Measurements from ENCODE around the gene SMCP. TPM values are rescaled to one million over a fixed set of nuclear protein-coding genes. Genes with fewer than 3 reads are reported as not detected.

The SMCP gene
- total RNA-seq, 2 donors from 2014 or later: not detected

DNA sequence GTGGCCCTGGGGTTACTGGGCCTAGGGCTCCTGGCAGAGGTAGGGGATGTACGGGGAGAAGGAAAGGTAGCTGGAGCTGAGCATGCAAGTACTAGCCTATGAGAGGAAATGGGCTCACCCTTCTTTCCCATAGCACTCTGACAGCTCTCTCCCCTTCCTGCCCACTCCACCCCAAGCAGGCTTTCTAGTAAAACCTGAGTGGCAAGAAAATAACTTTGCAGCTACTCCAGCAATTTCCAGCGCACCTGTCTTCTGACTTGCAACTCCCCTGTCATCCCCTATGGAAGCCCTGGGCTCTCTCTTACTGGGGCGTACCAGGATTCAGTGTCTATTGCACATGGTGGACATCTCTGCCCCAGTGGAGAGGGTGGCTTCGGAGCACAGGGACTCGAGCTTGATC, 23.5 kb downstream of the SMCP start:
- Mint-ChIP-seq H3K4me1 (ENCODE audit: low read depth) (no peaks in the 10 kb centered on the region), H3K36me3 (ENCODE audit: insufficient read depth in 2 of 2) (no peaks in the 10 kb centered on the region), H3K9me3 (no peaks in the 10 kb centered on the region), H3K4me3 (no peak overlapping the region), H3K27ac (no peak overlapping the region), H3K27me3 (ENCODE audit: low read depth) (peaks cover 24% of the 10 kb centered on the region)
- no peak for ATAC-seq (replicated peaks in 1 of 2)
- DNase-seq: no peak

DNA sequence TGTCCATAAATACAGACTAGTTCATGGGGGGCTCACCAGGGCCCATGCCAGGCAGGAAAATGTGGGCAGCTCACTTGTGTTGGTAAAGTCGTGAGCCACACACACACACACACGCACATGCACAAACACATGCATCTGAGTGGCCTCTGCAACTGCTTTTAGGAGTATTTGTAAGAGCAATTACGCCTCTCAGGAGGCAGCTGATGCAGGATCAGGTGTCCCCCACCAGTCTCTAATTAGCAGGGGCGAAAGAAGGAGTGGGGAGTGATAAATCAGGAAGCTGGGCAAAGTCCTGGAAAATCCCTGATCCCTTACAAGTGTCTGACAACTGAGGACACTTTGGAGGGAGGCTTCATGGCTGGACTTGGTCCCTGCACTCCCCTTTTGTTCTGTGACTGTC, 24.5 kb downstream of the SMCP start:
- H3K27ac Mint-ChIP-seq: no peak overlapping the region

DNA sequence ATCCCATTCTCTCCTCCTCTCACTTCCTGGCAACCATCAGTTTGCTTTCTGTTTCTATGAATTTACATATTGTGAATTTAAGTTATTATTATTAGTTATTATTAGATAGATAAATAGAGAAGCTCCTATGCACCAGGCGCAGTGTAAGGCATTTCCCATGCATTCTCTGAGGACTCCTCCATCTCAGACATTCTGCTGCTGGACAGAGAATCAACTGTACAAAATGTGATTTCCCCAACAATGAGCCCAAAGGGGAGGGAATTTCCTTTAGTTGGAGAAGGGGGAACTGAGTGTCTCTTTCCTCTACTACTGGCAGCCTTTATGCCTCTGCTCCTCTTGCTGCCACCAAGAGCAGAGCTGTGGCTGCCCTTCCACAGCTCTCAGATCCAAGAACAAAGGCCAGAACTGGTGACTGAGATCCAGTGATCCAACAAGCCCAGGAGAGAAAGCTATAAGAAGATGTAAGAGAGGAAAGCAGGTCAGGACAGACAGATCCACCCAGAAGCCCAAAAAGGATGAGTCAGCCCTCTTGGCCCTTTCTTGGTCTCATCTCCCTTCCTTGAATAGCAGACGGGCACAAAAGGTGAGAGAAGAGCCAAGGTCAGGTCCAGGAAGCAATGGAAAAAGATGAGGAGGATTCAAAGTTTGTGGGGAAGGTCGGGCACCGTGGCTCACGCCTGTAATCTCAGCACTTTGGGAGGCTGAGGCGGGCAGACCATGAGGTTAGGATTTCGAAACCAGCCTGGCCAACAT, 26.7 kb downstream of the SMCP start:
- DNase-seq: no peak
- ATAC-seq (replicated peaks in 1 of 2): no peak
- Mint-ChIP-seq H3K4me3 (no peak overlapping the region), H3K36me3 (ENCODE audit: insufficient read depth in 2 of 2) (peaks cover 0 to under 1% of the 10 kb centered on the region in 2 donors), H3K9me3 (peaks cover 0 to 1% of the 10 kb centered on the region in 2 donors), H3K4me1 (ENCODE audit: low read depth) (peaks cover 9% of the 10 kb centered on the region), H3K27ac (no peak overlapping the region), H3K27me3 (ENCODE audit: low read depth) (peaks cover 18% of the 10 kb centered on the region)

More for the DNA sequence above, 24.5 kb downstream of the SMCP start:
- H3K4me3 Mint-ChIP-seq: no peak overlapping the region
- no peaks in the 10 kb centered on the region for H3K36me3 Mint-ChIP-seq (ENCODE audit: insufficient read depth in 2 of 2)
- ATAC-seq (replicated peaks in 1 of 2) (no peak), DNase-seq (no peak)
- H3K9me3 Mint-ChIP-seq: no peaks in the 10 kb centered on the region
- H3K27me3 Mint-ChIP-seq (ENCODE audit: low read depth): peaks cover 15% of the 10 kb centered on the region
- H3K4me1 Mint-ChIP-seq (ENCODE audit: low read depth): peaks cover 1% of the 10 kb centered on the region

DNA sequence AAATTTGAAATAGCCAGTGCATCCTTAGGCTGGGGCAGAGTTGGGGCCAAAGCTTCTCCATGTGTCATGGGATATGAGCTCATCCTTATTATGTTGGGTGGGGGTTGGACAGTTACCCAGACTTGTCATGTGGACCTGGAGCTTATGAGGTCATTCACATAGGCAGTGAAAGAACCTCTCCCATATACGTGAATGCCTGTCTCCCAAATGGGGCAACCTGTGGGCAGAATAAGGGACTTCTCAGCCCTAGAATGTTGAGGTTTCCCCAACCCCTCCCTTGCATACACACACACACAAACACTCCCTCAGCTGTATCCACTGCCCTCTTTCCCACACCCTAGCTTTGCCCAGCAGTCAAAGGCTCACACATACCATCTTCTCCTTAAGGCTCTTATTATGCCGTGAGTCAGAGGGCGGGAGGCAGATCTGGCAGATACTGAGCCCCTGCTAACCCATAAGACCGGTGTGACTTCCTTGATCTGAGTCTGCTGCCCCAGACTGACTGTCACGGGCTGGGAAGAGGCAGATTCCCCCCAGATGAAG, 28.0 kb downstream of the SMCP start:
- Mint-ChIP-seq H3K27me3 (ENCODE audit: low read depth) (peaks cover 14% of the 10 kb centered on the region), H3K4me3 (no peak overlapping the region), H3K36me3 (ENCODE audit: insufficient read depth in 2 of 2) (peaks cover 0 to 2% of the 10 kb centered on the region in 2 donors), H3K4me1 (ENCODE audit: low read depth) (peaks cover 9% of the 10 kb centered on the region), H3K9me3 (peaks cover 0 to 3% of the 10 kb centered on the region in 2 donors), H3K27ac (no peak overlapping the region)
- ATAC-seq (replicated peaks in 1 of 2) (no peak), DNase-seq (no peak)

DNA sequence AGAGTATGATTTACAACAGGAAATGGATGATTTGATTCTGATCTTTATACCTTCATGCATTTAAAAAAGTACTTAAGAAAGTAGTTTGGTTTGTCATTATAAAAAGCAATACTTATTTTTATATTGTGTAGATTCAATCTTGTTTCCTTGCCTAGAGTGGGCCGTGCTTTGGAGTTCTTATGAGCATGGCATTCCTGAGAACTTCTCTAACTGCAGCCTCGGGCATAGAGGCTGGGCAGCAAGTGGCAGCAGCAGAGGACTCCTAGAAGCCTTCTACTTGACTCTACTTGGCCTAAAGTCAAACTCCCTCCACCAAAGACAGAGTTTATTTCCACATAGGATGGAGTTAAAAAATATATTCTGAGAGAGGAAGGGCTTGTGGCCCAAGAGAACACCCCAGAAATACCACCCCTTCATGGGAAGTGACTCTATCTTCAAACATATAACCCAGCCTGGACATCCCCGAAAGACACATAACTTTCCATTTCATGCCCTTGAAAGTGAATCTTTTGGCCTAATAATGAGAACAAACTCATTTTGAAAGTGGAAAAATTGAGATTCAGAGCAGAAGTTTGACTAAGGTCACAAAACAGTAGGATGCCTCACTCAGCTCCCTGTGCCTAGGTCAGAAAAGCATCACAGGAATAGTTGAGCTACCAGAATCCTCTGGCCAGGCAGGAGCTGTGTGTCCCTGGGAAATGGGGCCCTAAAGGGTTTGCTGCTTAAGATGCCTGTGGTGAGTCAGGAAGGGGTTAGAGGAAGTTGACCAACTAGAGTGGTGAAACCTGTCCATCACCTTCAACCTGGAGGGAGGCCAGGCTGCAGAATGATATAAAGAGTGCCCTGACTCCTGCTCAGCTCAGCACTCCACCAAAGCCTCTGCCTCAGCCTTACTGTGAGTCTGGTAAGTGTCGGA, 29.8 kb downstream of the SMCP start, which contains the start of gene IVL:
TSS of gene IVL (plus strand) at position 861 of the 916 bp plus-strand sequence. CDS start 1,252 bp downstream, outside the sequence.
- H3K36me3 Mint-ChIP-seq (ENCODE audit: insufficient read depth in 2 of 2): peaks cover 0 to 2% of the 10 kb centered on the region in 2 donors
- peaks cover 0 to 3% of the 10 kb centered on the region in 2 donors for H3K9me3 Mint-ChIP-seq
- H3K27me3 Mint-ChIP-seq (ENCODE audit: low read depth): peaks cover 18% of the 10 kb centered on the region
- no peak within 1 kb of the TSS for H3K4me3 Mint-ChIP-seq
- ATAC-seq (replicated peaks in 1 of 2) (peak; percentile 53 to 71), DNase-seq (no peak)
- H3K4me1 Mint-ChIP-seq (ENCODE audit: low read depth): peaks cover 9% of the 10 kb centered on the region
- no peak within 1 kb of the TSS for H3K27ac Mint-ChIP-seq

DNA sequence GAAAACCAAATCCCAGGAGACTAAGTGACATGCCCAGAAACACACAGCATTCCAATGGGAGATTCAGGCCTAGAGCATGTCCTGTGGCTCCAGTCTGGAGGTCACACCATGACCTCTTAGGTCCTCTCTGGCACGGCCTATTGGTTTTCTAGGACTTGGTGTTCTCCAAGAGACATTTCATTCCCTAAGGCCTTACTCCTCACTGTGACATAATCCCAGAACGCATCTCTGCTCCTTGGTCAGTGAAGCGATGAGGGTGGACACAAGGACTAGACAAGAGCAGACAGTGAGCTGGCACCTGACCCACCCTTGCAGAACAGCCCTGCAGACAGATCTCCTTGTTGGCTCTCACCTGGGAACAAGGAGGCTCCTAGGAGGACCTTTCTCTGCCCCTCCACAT, 31.1 kb downstream of the SMCP start:
- no peak for ATAC-seq (replicated peaks in 1 of 2)
- no peak overlapping the region for H3K27ac Mint-ChIP-seq
- no peak overlapping the region for H3K4me3 Mint-ChIP-seq
- H3K9me3 Mint-ChIP-seq: peaks cover 0 to 3% of the 10 kb centered on the region in 2 donors
- peaks cover 9% of the 10 kb centered on the region for H3K4me1 Mint-ChIP-seq (ENCODE audit: low read depth)
- peaks cover 0 to 2% of the 10 kb centered on the region in 2 donors for H3K36me3 Mint-ChIP-seq (ENCODE audit: insufficient read depth in 2 of 2)
- peaks cover 20% of the 10 kb centered on the region for H3K27me3 Mint-ChIP-seq (ENCODE audit: low read depth)
- no peak for DNase-seq

DNA sequence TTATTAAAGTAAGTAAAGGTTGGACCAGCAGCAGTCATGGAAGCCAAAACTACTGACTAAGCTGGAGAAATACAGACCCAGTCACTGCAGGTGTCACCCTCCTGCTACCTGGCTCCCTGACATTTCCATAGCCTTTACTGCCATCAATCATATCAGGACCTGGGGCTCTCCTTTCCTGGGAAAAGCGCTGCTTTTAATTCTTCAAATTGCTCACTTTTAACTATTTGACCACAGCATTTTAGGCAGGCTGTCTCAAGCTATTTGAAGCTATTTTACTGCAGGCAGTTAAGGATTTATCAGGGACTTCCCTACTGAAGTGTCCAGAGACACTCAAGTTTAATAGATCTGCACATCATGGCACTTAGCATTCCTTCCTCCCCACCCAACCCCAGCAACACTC, 34.3 kb downstream of the SMCP start:
- Mint-ChIP-seq H3K9me3 (peaks cover 0 to 3% of the 10 kb centered on the region in 2 donors), H3K4me1 (ENCODE audit: low read depth) (peaks cover 9% of the 10 kb centered on the region), H3K36me3 (ENCODE audit: insufficient read depth in 2 of 2) (peaks cover 0 to 2% of the 10 kb centered on the region in 2 donors), H3K27ac (no peak overlapping the region), H3K27me3 (ENCODE audit: low read depth) (peaks cover 34% of the 10 kb centered on the region), H3K4me3 (no peak overlapping the region)
- ATAC-seq (replicated peaks in 1 of 2): no peak
- DNase-seq: no peak

DNA sequence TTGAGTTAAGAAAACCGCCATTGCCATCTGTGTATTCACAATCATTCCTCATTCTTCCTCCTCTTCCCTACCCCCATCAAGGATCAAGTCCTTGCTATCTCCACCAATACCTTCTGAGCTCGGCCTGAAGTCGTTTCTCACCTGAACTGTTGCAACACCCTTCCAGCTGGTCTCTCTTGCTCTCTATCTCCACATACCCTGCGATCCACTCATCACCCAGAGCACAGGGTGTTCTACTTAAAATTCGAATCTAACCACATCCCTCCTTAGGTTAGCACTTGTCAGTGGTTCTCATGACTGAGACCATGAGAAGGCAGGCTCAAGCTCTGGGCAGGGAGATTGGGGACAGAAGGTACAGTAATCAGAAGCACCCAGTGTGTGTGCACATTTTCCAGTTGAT, 34.8 kb downstream of the SMCP start:
- peaks cover 0 to 3% of the 10 kb centered on the region in 2 donors for H3K9me3 Mint-ChIP-seq
- H3K27ac Mint-ChIP-seq: no peak overlapping the region
- no peak overlapping the region for H3K4me3 Mint-ChIP-seq
- peaks cover 5% of the 10 kb centered on the region for H3K4me1 Mint-ChIP-seq (ENCODE audit: low read depth)
- ATAC-seq (replicated peaks in 1 of 2): no peak
- peaks cover 0 to 2% of the 10 kb centered on the region in 2 donors for H3K36me3 Mint-ChIP-seq (ENCODE audit: insufficient read depth in 2 of 2)
- peaks cover 34% of the 10 kb centered on the region for H3K27me3 Mint-ChIP-seq (ENCODE audit: low read depth)
- no peak for DNase-seq

DNA sequence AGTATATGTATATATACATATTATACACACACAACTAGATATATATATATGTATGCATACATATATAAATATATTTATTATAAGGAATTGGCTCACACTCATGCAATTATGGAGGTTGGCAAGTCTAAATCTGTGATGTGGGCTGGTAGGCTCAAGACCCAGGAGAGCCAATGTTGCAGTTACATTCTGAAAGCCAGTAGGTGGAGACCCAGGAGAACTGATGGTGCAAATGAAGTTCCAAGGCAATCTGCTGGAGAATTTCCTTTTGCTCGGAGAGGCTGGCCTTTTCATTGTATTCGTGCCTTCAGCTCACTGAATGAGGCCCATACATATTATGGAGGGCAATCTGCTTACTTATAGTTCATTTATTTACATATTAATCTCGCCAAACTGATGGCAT, 39.7 kb downstream of the SMCP start:
- no peaks in the 10 kb centered on the region for H3K4me1 Mint-ChIP-seq (ENCODE audit: low read depth)
- no peak for DNase-seq
- H3K4me3 Mint-ChIP-seq: no peak overlapping the region
- peak overlapping the region; percentile 52 for H3K27ac Mint-ChIP-seq
- peaks cover 30% of the 10 kb centered on the region for H3K27me3 Mint-ChIP-seq (ENCODE audit: low read depth)
- peaks cover 0 to 2% of the 10 kb centered on the region in 2 donors for H3K9me3 Mint-ChIP-seq
- ATAC-seq (replicated peaks in 1 of 2): no peak
- H3K36me3 Mint-ChIP-seq (ENCODE audit: insufficient read depth in 2 of 2): peaks cover 0 to 1% of the 10 kb centered on the region in 2 donors

DNA sequence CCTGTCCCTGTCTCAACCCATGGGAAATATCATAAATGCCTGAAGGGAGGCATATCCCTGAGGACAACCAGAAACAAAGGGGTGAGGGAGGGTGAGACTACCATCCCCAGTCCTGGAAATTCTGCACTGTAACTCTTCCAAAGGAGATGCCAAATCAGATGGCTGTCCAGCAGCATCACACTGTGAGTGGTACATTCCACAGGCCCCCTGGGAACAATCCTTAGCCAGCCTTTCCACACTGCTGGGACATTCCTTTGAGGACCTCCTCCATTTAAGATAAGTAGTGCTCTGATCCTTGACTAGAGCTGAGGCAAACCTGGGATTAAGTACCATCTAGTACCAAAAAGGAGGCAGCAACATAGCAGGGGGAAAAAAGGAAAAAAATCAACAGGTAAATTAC, 40.9 kb downstream of the SMCP start:
- ATAC-seq (replicated peaks in 1 of 2): no peak
- peaks cover 0 to 2% of the 10 kb centered on the region in 2 donors for H3K9me3 Mint-ChIP-seq

DNA sequence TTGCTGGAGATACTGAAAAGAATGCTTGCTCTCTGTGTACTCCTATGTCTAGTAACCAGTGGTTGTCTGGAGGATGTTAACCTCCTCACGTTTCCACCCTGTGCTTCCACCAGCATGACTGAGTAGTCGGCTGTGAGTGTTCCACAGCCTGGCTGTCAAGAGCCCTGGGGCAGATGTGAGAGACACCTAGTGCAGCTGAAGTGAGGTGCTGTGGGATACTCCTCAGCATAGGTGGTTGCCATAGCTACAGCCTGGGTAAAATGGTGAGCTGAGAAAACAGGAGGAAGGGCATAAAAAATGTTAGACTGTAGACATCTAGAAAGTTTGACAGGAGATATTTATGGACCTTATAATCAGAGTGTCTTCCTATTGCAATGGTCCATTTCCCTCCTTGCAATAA, 46.1 kb downstream of the SMCP start:
- Mint-ChIP-seq H3K27ac (no peak overlapping the region), H3K4me1 (ENCODE audit: low read depth) (no peaks in the 10 kb centered on the region), H3K4me3 (no peak overlapping the region), H3K36me3 (ENCODE audit: insufficient read depth in 2 of 2) (no peaks in the 10 kb centered on the region), H3K9me3 (peaks cover 2% of the 10 kb centered on the region in 2 donors), H3K27me3 (ENCODE audit: low read depth) (peaks cover 7% of the 10 kb centered on the region)
- no peak for ATAC-seq (replicated peaks in 1 of 2)
- no peak for DNase-seq

More for the DNA sequence above, 40.9 kb downstream of the SMCP start:
- Mint-ChIP-seq H3K27ac (no peak overlapping the region), H3K36me3 (ENCODE audit: insufficient read depth in 2 of 2) (peaks cover 0 to 1% of the 10 kb centered on the region in 2 donors), H3K4me3 (no peak overlapping the region), H3K4me1 (ENCODE audit: low read depth) (no peaks in the 10 kb centered on the region), H3K27me3 (ENCODE audit: low read depth) (peaks cover 26% of the 10 kb centered on the region)
- no peak for DNase-seq

DNA sequence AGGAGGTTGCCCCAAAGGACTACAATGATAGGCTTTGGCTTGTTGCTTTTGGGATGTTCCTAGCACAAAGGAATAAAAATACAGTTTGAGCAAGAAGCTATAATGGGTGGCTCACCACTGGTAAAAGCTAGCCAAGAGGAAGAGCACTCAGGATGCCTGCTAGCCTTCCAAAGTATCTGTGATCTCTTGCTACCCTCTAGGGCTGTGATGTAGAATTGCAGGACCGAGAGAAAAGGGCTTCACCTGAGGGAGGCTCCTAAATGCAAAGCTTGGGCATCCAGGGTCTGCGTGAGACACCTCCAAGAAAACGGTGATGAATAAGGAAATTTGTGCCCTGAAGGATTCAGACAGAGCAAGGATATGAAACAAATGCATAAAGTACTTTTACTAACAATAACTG, 48.0 kb downstream of the SMCP start:
- H3K27ac Mint-ChIP-seq: no peak overlapping the region
- no peak for ATAC-seq (replicated peaks in 1 of 2)
- H3K27me3 Mint-ChIP-seq (ENCODE audit: low read depth): peaks cover 7% of the 10 kb centered on the region
- no peaks in the 10 kb centered on the region for H3K36me3 Mint-ChIP-seq (ENCODE audit: insufficient read depth in 2 of 2)
- no peaks in the 10 kb centered on the region for H3K4me1 Mint-ChIP-seq (ENCODE audit: low read depth)
- no peak for DNase-seq
- no peak overlapping the region for H3K4me3 Mint-ChIP-seq
- H3K9me3 Mint-ChIP-seq: peaks cover 2% of the 10 kb centered on the region in 2 donors

DNA sequence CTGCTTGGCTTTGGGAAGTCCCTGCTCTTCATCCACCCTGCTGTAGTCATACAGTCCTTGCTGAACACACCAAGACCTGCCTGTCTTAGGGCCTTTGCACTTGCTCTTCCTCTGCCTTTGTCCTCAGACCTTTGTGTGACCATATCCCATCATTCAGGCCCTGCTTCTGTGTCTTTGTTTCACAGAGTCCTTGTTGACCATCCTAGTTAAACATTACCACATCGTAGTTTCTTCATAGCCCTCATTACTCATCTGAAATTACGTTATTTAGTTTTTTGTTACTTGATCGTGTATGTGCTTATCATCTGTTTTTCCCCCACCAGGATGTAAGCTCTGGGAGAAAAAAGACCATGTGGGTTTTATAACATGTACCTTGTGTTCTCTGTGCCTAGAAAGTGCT, 50.5 kb downstream of the SMCP start:
- Mint-ChIP-seq H3K36me3 (ENCODE audit: insufficient read depth in 2 of 2) (no peaks in the 10 kb centered on the region), H3K27ac (no peak overlapping the region)

More for the DNA sequence above, 50.5 kb downstream of the SMCP start:
- DNase-seq (no peak), ATAC-seq (replicated peaks in 1 of 2) (no peak)
- H3K4me1 Mint-ChIP-seq (ENCODE audit: low read depth): no peaks in the 10 kb centered on the region
- no peak overlapping the region for H3K4me3 Mint-ChIP-seq
- H3K9me3 Mint-ChIP-seq: peaks cover 0 to 2% of the 10 kb centered on the region in 2 donors
- no peaks in the 10 kb centered on the region for H3K27me3 Mint-ChIP-seq (ENCODE audit: low read depth)

Measured in activated T-cell treated with anti-CD3 and anti-CD28 coated beads, Interleukin-2, amount 50 U/mL, for 72 hours (primary cell).